DND-41 (cell line): Measurements from ENCODE around the gene LENG9.
"Not testable (repeated sequence)": the region's sequence is repeated elsewhere in the genome, so short reads cannot be mapped to it uniquely, and the experiment has no call there.

Experiments
- ATAC-seq: fragments of 200-7000 bp; cut with Tn5 transposase; 3 replicates; pipeline ENCODE4 v1.9.1; 2021; ENCODE audit warnings: low read depth; ENCODE audit not compliant: insufficient read depth
- DNase-seq: peaks from one replicate; pipeline ENCODE4 v3.0.0-alpha.2; 2020
- H2AFZ ChIP-seq: 2 replicates; pipeline ENCODE4 v1.6.0; 2012; ENCODE audit warnings: low read depth, low read length
- H3K27ac ChIP-seq: 2 replicates; pipeline ENCODE4 v1.5.1; 2012; ENCODE audit warnings: low read length, inconsistent platforms
- H3K27me3 ChIP-seq: fragments of 200-600 bp; sonication (generic); 2 replicates; pipeline ENCODE4 v1.6.0; 2012; ENCODE audit warnings: low read length, mild to moderate bottlenecking, inconsistent platforms; ENCODE audit not compliant: insufficient read depth, poor library complexity
- H3K36me3 ChIP-seq: 2 replicates; pipeline ENCODE4 v1.5.1; 2012; ENCODE audit warnings: low read length, inconsistent platforms; ENCODE audit not compliant: insufficient read depth
- H3K4me1 ChIP-seq: 2 replicates; pipeline ENCODE4 v1.5.1; 2012; ENCODE audit warnings: mild to moderate bottlenecking, low read length; ENCODE audit not compliant: insufficient read depth
- H3K4me2 ChIP-seq: 2 replicates; pipeline ENCODE4 v1.6.0; 2012; ENCODE audit warnings: mild to moderate bottlenecking, moderate library complexity, low read length, inconsistent platforms; ENCODE audit not compliant: insufficient read depth
- H3K4me3 ChIP-seq, 2 experiments: fragments of 200-600 bp in 1 of 2; shearing (Covaris generic) in 1 of 2; 2 replicates each; pipeline ENCODE4 v1.5.1; 2012 to 2016; ENCODE audit warnings: inconsistent platforms in 2 of 2, low read length in 2 of 2, mild to moderate bottlenecking in 2 of 2, low read depth in 1 of 2, moderate library complexity in 1 of 2
- H3K79me2 ChIP-seq: 2 replicates; pipeline ENCODE4 v1.6.0; 2012; ENCODE audit warnings: low read length, inconsistent platforms; ENCODE audit not compliant: insufficient read depth
- H3K9ac ChIP-seq: 2 replicates; pipeline ENCODE4 v1.6.0; 2012; ENCODE audit warnings: low read depth, mild to moderate bottlenecking, inconsistent platforms, low read length, moderate library complexity
- H3K9me3 ChIP-seq: 2 replicates; pipeline ENCODE4 v1.5.1; 2012; ENCODE audit warnings: low read length, moderate library complexity, mild to moderate bottlenecking, inconsistent platforms; ENCODE audit not compliant: insufficient read depth, severe bottlenecking
- H4K20me1 ChIP-seq: 2 replicates; pipeline ENCODE4 v1.6.0; 2012; ENCODE audit warnings: low read length; ENCODE audit not compliant: insufficient read depth
- CTCF ChIP-seq: IDR thresholded peaks from 2 replicates; pipeline ENCODE4 v1.5.1; 2012; ENCODE audit warnings: borderline replicate concordance, low read length, moderate library complexity, mild to moderate bottlenecking; ENCODE audit not compliant: poor library complexity, severe bottlenecking; ENCODE audit errors: extremely low read depth
- EZH2 ChIP-seq: IDR thresholded peaks from 3 replicates; pipeline ENCODE4 v1.6.1; 2012; ENCODE audit warnings: borderline replicate concordance, low read depth, mild to moderate bottlenecking, moderate library complexity, low read length, inconsistent platforms; ENCODE audit not compliant: severe bottlenecking

LENG9 gene

GRCh38 chr19:54493967-54494585 lies 30.5 kb upstream of the LENG9 start:
- Histone ChIP-seq H3K4me1 (peaks cover 21% of the 10 kb centered on the region), H3K4me2 (no peak overlapping the region), H3K36me3 (no peaks in the 10 kb centered on the region), H3K27ac (no peak overlapping the region), H2AFZ (no peak overlapping the region), H3K9me3 (no peaks in the 10 kb centered on the region), H3K4me3 (no peak overlapping the region), H3K9ac (no peak overlapping the region), H3K27me3 (peaks cover 1% of the 10 kb centered on the region), H4K20me1 (no peaks in the 10 kb centered on the region; the same call in 1 of the 2 replicates), H3K79me2 (peaks cover 5% of the 10 kb centered on the region; the same call in 1 of the 2 replicates)
- ATAC-seq (no peak), DNase-seq (no peak)
- TF ChIP-seq CTCF = no peak
- TF ChIP-seq EZH2 = no peak

GRCh38 chr19:54493056-54493455 lies 29.5 kb upstream of the LENG9 start:
- H2AFZ ChIP-seq, H3K79me2 ChIP-seq, H3K4me2 ChIP-seq, H3K36me3 ChIP-seq, DNase-seq, H3K9me3 ChIP-seq, H4K20me1 ChIP-seq, ATAC-seq, H3K27me3 ChIP-seq: not testable (repeated sequence)
- Histone ChIP-seq H3K27ac (peak overlapping the region; percentile 65), H3K4me3 (peak overlapping the region in 1 of 2 experiments; percentile 40; a peak in 2 of 4 replicates), H3K9ac (peak overlapping the region; percentile 41), H3K4me1 (peaks cover 11% of the 10 kb centered on the region)

GRCh38 chr19:54492568-54492967 lies 29.0 kb upstream of the LENG9 start:
- peak; percentile 64; the same call in 2 of the 3 replicates for ATAC-seq
- Histone ChIP-seq H3K27me3 (no peaks in the 10 kb centered on the region), H3K9ac (peak overlapping the region; percentile 41; the same call in 1 of the 2 replicates), H3K79me2 (peaks cover 2% of the 10 kb centered on the region; the same call in 1 of the 2 replicates), H3K9me3 (no peaks in the 10 kb centered on the region), H3K4me2 (no peak overlapping the region), H4K20me1 (no peaks in the 10 kb centered on the region; the same call in 1 of the 2 replicates), H3K36me3 (no peaks in the 10 kb centered on the region), H3K27ac (no peak overlapping the region), H3K4me1 (peaks cover 6% of the 10 kb centered on the region; the same call in 1 of the 2 replicates), H3K4me3 (no peak overlapping the region), H2AFZ (no peak overlapping the region)
- TF ChIP-seq CTCF (no peak), EZH2 (no peak)
- DNase-seq = no peak

- H3K9ac ChIP-seq = no peak overlapping the region
These were observed 26.2 kb upstream of the LENG9 start for GRCh38 chr19:54489766-54490165.

More at GRCh38 chr19:54489766-54490165, 26.2 kb upstream of the LENG9 start:
- no peak overlapping the region for H3K4me3 ChIP-seq
- H3K9me3 ChIP-seq = no peaks in the 10 kb centered on the region
- no peak overlapping the region for H2AFZ ChIP-seq
- peaks cover 2% of the 10 kb centered on the region; the same call in 1 of the 2 replicates for H3K79me2 ChIP-seq
- no peaks in the 10 kb centered on the region for H4K20me1 ChIP-seq
- DNase-seq (no peak), ATAC-seq (no peak)
- H3K27me3 ChIP-seq = no peaks in the 10 kb centered on the region
- no peaks in the 10 kb centered on the region for H3K36me3 ChIP-seq
- H3K4me2 ChIP-seq = no peak overlapping the region
- no peak for TF ChIP-seq EZH2
- no peak for TF ChIP-seq CTCF
- H3K27ac ChIP-seq = no peak overlapping the region
- no peaks in the 10 kb centered on the region for H3K4me1 ChIP-seq
